Measurements from ENCODE around the gene SLC29A3.

DNA sequence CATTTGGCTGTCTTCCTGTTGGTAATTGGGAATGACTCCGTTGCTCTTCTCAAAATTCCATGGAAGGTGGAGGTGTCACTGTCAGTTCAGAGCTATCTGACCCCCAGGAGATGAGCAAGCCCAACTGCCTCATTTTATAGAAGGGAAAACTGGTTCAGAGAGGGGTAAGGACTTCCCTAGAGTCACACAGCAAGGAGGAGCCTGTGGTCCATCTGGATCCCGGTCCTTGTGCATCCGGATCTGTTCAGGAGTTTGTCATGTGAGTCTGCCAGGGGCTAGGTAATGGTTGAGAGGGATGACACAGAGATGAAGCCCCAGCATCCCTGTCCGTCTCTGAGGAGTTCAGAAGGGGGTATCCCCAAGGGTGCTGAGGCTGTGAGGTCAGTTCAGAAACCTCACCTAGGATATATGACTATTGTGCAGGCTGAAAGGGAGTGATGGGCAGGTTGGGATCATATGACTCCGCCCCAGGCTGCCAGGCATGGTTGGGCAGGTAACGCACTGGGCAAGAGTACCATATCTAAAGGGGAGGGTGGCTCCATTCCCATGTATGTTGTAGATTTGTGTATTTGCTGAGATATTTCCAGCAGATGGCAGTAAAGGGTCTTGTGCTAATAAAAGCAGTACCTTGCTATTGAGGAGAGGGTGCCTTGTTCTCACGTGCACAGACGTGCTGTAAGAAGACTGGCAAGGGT, 16.0 kb upstream of the SLC29A3 start:
- TF ChIP-seq POLR2AphosphoS5 (IDR thresholded peaks at IDR 0.05; ENCODE audit: low read depth, low read length) (no peak), TAF1 (IDR thresholded peaks at IDR 0.05; ENCODE audit: borderline replicate concordance, insufficient read depth, low read length) (no peak), SIN3A (IDR thresholded peaks at IDR 0.05; ENCODE audit: borderline replicate concordance, insufficient read depth, low read length) (no peak)
- TF ChIP-seq, protein P1, sequence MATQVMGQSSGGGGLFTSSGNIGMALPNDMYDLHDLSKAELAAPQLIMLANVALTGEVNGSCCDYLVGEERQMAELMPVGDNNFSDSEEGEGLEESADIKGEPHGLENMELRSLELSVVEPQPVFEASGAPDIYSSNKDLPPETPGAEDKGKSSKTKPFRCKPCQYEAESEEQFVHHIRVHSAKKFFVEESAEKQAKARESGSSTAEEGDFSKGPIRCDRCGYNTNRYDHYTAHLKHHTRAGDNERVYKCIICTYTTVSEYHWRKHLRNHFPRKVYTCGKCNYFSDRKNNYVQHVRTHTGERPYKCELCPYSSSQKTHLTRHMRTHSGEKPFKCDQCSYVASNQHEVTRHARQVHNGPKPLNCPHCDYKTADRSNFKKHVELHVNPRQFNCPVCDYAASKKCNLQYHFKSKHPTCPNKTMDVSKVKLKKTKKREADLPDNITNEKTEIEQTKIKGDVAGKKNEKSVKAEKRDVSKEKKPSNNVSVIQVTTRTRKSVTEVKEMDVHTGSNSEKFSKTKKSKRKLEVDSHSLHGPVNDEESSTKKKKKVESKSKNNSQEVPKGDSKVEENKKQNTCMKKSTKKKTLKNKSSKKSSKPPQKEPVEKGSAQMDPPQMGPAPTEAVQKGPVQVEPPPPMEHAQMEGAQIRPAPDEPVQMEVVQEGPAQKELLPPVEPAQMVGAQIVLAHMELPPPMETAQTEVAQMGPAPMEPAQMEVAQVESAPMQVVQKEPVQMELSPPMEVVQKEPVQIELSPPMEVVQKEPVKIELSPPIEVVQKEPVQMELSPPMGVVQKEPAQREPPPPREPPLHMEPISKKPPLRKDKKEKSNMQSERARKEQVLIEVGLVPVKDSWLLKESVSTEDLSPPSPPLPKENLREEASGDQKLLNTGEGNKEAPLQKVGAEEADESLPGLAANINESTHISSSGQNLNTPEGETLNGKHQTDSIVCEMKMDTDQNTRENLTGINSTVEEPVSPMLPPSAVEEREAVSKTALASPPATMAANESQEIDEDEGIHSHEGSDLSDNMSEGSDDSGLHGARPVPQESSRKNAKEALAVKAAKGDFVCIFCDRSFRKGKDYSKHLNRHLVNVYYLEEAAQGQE (IDR thresholded peaks at IDR 0.05; ENCODE audit: insufficient read depth in 1 of 2, low read depth in 2 of 2, low read length in 2 of 2): no peak

Measured in PFSK-1 (cell line).